Caco-2 (cell line): ENCODE measurements around the gene MAP7D1. TPM values are rescaled to one million over a fixed set of nuclear protein-coding genes. Genes with fewer than 3 reads are reported as not detected.
A peak's percentile ranks its signal among the peaks of the same experiment; 100 is the strongest.

Experiments
- BruUV-seq: library from RNA; stranded (reverse); fragments of 400-500 nt; replicated peaks from 2 replicates; lab custom pipeline; 2021; lab: Mats Ljungman, UMichigan
- CTCF ChIA-PET: fragments of 300-600 bp; sonication (Branson Sonifier 250); formaldehyde crosslinking; loops from one replicate; lab custom pipeline; 2022; ENCODE audit warnings: antibody characterized with exemption; lab: Charles Lee
- POLR2A ChIA-PET: fragments of 300-600 bp; sonication (Branson Sonifier 250); formaldehyde crosslinking; loops from one replicate; lab custom pipeline; 2022; ENCODE audit warnings: antibody characterized with exemption; lab: Charles Lee
- DNase-seq, 2 experiments: peaks; one replicate each; pipeline versions ENCODE4 v3.0.0 to v3.0.0-alpha.2; 2020 to 2022
- H3K27me3 ChIP-seq: replicated peaks from 2 replicates; pipeline ENCODE4 v1.6.0; 2011; ENCODE audit warnings: low read length; ENCODE audit not compliant: control insufficient read depth, insufficient read depth
- H3K36me3 ChIP-seq: 2 replicates; pipeline ENCODE4 v1.5.1; 2011; ENCODE audit warnings: low read length; ENCODE audit not compliant: control insufficient read depth, insufficient read depth
- H3K4me1 ChIP-seq: fragments of 250-450 bp; sonication (Bioruptor Pico); 2 replicates; pipeline ENCODE4 v1.5.1; 2020; ENCODE audit warnings: mild to moderate bottlenecking
- H3K4me3 ChIP-seq: 2 replicates; pipeline ENCODE4 v1.5.1; 2011; ENCODE audit warnings: low read depth, mild to moderate bottlenecking, control low read depth, low read length
- H3K9me3 ChIP-seq: fragments of 250-450 bp; sonication (Bioruptor Pico); 2 replicates; pipeline ENCODE4 v1.5.1; 2020; ENCODE audit warnings: mild to moderate bottlenecking, moderate library complexity
- H3K27ac Mint-ChIP-seq: one replicate; pipeline ENCODE4 v1.8.0; 2022; ENCODE audit warnings: mixed read lengths; ENCODE audit not compliant: unreplicated experiment
- H3K27me3 Mint-ChIP-seq: one replicate; pipeline ENCODE4 v1.8.0; 2022; ENCODE audit warnings: mixed read lengths; ENCODE audit not compliant: insufficient read depth, unreplicated experiment
- H3K36me3 Mint-ChIP-seq: one replicate; pipeline ENCODE4 v1.8.0; 2022; ENCODE audit warnings: mild to moderate bottlenecking, mixed read lengths; ENCODE audit not compliant: insufficient read depth, unreplicated experiment
- H3K4me1 Mint-ChIP-seq: one replicate; pipeline ENCODE4 v1.8.0; 2022; ENCODE audit warnings: low read depth, mixed read lengths; ENCODE audit not compliant: unreplicated experiment
- H3K4me3 Mint-ChIP-seq: one replicate; pipeline ENCODE4 v1.8.0; 2022; ENCODE audit warnings: mild to moderate bottlenecking, moderate library complexity, mixed read lengths; ENCODE audit not compliant: unreplicated experiment
- H3K9me3 Mint-ChIP-seq: one replicate; pipeline ENCODE4 v1.8.0; 2022; ENCODE audit warnings: mixed read lengths; ENCODE audit not compliant: unreplicated experiment
- CTCF ChIP-seq, 2 experiments: fragments of 200-600 bp in 1 of 2; IDR thresholded peaks; 1 replicate in 1 of 2; 2 replicates in 1 of 2; pipeline versions ENCODE4 v1.5.1 to v1.8.0; 2011 to 2022; ENCODE audit warnings: antibody characterized with exemption in 1 of 2, control low read depth in 1 of 2, inconsistent platforms in 1 of 2, low read depth in 1 of 2, low read length in 1 of 2, mild to moderate bottlenecking in 1 of 2, moderate library complexity in 1 of 2; ENCODE audit not compliant: insufficient read depth in 1 of 2, severe bottlenecking in 1 of 2, unreplicated experiment in 1 of 2
- intact Hi-C: fragments of 100-400 bp; cut with micrococcal nuclease; formaldehyde crosslinking; loops from one replicate; pipeline ENCODE4 v1.10.0; 2022; ENCODE audit not compliant: unreplicated experiment
- total RNA-seq: library from RNA; stranded (reverse); gene quantifications from 2 replicates; pipeline ENCODE4 v1.2.3, GENCODE V29; 2022

MAP7D1 gene
- total RNA-seq, 1 experiment from 2014 or later: 37.7 TPM

GRCh38 chr1:36149973-36150295 lies 6.0 kb upstream of the MAP7D1 start:
- no peak for TF ChIP-seq CTCF (IDR thresholded peaks at IDR 0.05; ENCODE audit: insufficient read depth in 1 of 2, low read depth in 1 of 2, low read length in 1 of 2, severe bottlenecking in 1 of 2, unreplicated experiment in 1 of 2)
- POLR2A ChIA-PET: interaction anchor here (0.6 kb wide), 2 partner anchors 132 to 1321 kb away, joined by 3 read pairs; no protein-coding TSS in a partner anchor

GRCh38 chr1:36150296-36151133 lies 5.4 kb upstream of the MAP7D1 start:
- H3K4me3 ChIP-seq: no peak overlapping the region
- CTCF ChIA-PET: interaction anchor here (0.8 to 2.0 kb wide), 9 partner anchors 37 to 219 kb away, joined by 3 to 13 read pairs (median 6); partner anchors contain the start of gene THRAP3
- H3K4me1 ChIP-seq: peaks cover 16% of the 10 kb centered on the region
- H3K36me3 Mint-ChIP-seq: peaks cover 17% of the 10 kb centered on the region
- no peaks in the 10 kb centered on the region for H3K4me1 Mint-ChIP-seq
- no peaks in the 10 kb centered on the region for H3K9me3 ChIP-seq
- peak overlapping the region; percentile 99 for H3K4me3 Mint-ChIP-seq
- H3K27me3 ChIP-seq: no peaks in the 10 kb centered on the region
- no peaks in the 10 kb centered on the region for H3K9me3 Mint-ChIP-seq
- H3K36me3 ChIP-seq: no peaks in the 10 kb centered on the region
- BruUV-seq: no TSS peak
- POLR2A ChIA-PET: interaction anchor here (0.6 kb wide), 1 partner anchor 135 kb away, joined by 3 read pairs; no protein-coding TSS in a partner anchor
- TF ChIP-seq CTCF (IDR thresholded peaks at IDR 0.05; ENCODE audit: insufficient read depth in 1 of 2, low read depth in 1 of 2, low read length in 1 of 2, severe bottlenecking in 1 of 2, unreplicated experiment in 1 of 2): no peak
- intact Hi-C loops: no loop called here
- DNase-seq: peak; percentile 86 to 89
- H3K27me3 Mint-ChIP-seq: no peaks in the 10 kb centered on the region
- peak overlapping the region; percentile 100 for H3K27ac Mint-ChIP-seq

More at GRCh38 chr1:36149973-36150295, 6.0 kb upstream of the MAP7D1 start:
- no peaks in the 10 kb centered on the region for H3K9me3 Mint-ChIP-seq
- peaks cover 14% of the 10 kb centered on the region for H3K4me1 ChIP-seq
- H3K27ac Mint-ChIP-seq: peak overlapping the region; percentile 100
- CTCF ChIA-PET: interaction anchor here (0.8 to 2.0 kb wide), 7 partner anchors 38 to 219 kb away, joined by 4 to 13 read pairs (median 9); partner anchors contain the start of gene THRAP3
- H3K4me1 Mint-ChIP-seq: no peaks in the 10 kb centered on the region
- peaks cover 15% of the 10 kb centered on the region for H3K36me3 Mint-ChIP-seq
- H3K27me3 Mint-ChIP-seq: no peaks in the 10 kb centered on the region
- DNase-seq: no peak
- no peak overlapping the region for H3K4me3 ChIP-seq
- intact Hi-C loops: loop anchor here (1.0 to 5.0 kb wide), 5 partner anchors 38 to 135 kb away; partner anchors contain the start of gene THRAP3
- no peaks in the 10 kb centered on the region for H3K9me3 ChIP-seq
- H3K36me3 ChIP-seq: no peaks in the 10 kb centered on the region
- peak overlapping the region; percentile 99 for H3K4me3 Mint-ChIP-seq
- no peaks in the 10 kb centered on the region for H3K27me3 ChIP-seq
- BruUV-seq: no TSS peak

- TF ChIP-seq CTCF (IDR thresholded peaks at IDR 0.05; ENCODE audit: insufficient read depth in 1 of 2, low read depth in 1 of 2, low read length in 1 of 2, severe bottlenecking in 1 of 2, unreplicated experiment in 1 of 2): no peak
- Histone ChIP-seq H3K36me3 (no peaks in the 10 kb centered on the region), H3K4me1 (peaks cover 16% of the 10 kb centered on the region), H3K9me3 (no peaks in the 10 kb centered on the region), H3K27me3 (no peaks in the 10 kb centered on the region), H3K4me3 (no peak overlapping the region)
- intact Hi-C loops: no loop called here
- H3K36me3 Mint-ChIP-seq: peaks cover 21% of the 10 kb centered on the region
- ChIA-PET POLR2A (no interaction called here), CTCF (interaction anchor here (1.2 to 1.5 kb wide), 2 partner anchors 37 to 134 kb away, joined by 3 to 5 read pairs; no protein-coding TSS in a partner anchor)
- no peaks in the 10 kb centered on the region for H3K27me3 Mint-ChIP-seq
- H3K4me1 Mint-ChIP-seq: no peaks in the 10 kb centered on the region
- H3K4me3 Mint-ChIP-seq: peak overlapping the region; percentile 19
- no peaks in the 10 kb centered on the region for H3K9me3 Mint-ChIP-seq
- peak overlapping the region; percentile 100 for H3K27ac Mint-ChIP-seq
- DNase-seq: no peak
- BruUV-seq: no TSS peak
These were observed 4.7 kb upstream of the MAP7D1 start for GRCh38 chr1:36151134-36151844.
